ENCODE results near the gene OLFML2B.

Gene OLFML2B

GRCh38 chr1:162007466-162007865 lies 16.2 kb downstream of the OLFML2B start:
- no peak for FAIRE-seq

GRCh38 chr1:162006081-162006480 lies 17.6 kb downstream of the OLFML2B start:
- DNase-seq (ENCODE audit: low spot score) (no peak), FAIRE-seq (no peak)

More at GRCh38 chr1:162007466-162007865, 16.2 kb downstream of the OLFML2B start:
- DNase-seq (ENCODE audit: low spot score) = no peak

GRCh38 chr1:162004441-162004950 lies 19.2 kb downstream of the OLFML2B start:
- no peak for FAIRE-seq

GRCh38 chr1:162003830-162004215 lies 19.8 kb downstream of the OLFML2B start:
- peak; percentile 84 for FAIRE-seq
- peak; percentile 70 for DNase-seq (ENCODE audit: low spot score)

More at GRCh38 chr1:162004441-162004950, 19.2 kb downstream of the OLFML2B start:
- no peak for DNase-seq (ENCODE audit: low spot score)

GRCh38 chr1:162003061-162003829 lies 20.4 kb downstream of the OLFML2B start:
- DNase-seq (ENCODE audit: low spot score) (peak; percentile 96), FAIRE-seq (peak; percentile 94)

- DNase-seq (ENCODE audit: low spot score) (no peak), FAIRE-seq (no peak)
Observed at GRCh38 chr1:162000053-162000420, 23.6 kb downstream of the OLFML2B start.

GRCh38 chr1:161999301-162000052 lies 24.2 kb downstream of the OLFML2B start:
- FAIRE-seq = no peak
- DNase-seq (ENCODE audit: low spot score) = no peak

- FAIRE-seq = peak; percentile 87
- DNase-seq (ENCODE audit: low spot score) = peak; percentile 83
Observed at GRCh38 chr1:161998811-161999210, 24.9 kb downstream of the OLFML2B start.

GRCh38 chr1:161997152-161997551 lies 26.5 kb downstream of the OLFML2B start:
- no peak for FAIRE-seq
- no peak for DNase-seq (ENCODE audit: low spot score)

GRCh38 chr1:161994175-161994668 lies 29.4 kb downstream of the OLFML2B start:
- DNase-seq (ENCODE audit: low spot score) (no peak), FAIRE-seq (no peak)

- FAIRE-seq (no peak), DNase-seq (ENCODE audit: low spot score) (no peak)
Observed at GRCh38 chr1:161993576-161993975, 30.1 kb downstream of the OLFML2B start.

GRCh38 chr1:161989786-161990185 lies 33.9 kb downstream of the OLFML2B start:
- DNase-seq (ENCODE audit: low spot score) (no peak), FAIRE-seq (no peak)

GRCh38 chr1:161989108-161989507 lies 34.6 kb downstream of the OLFML2B start:
- DNase-seq (ENCODE audit: low spot score) = peak; percentile 42
- FAIRE-seq = no peak

GRCh38 chr1:161988413-161988812 lies 35.3 kb downstream of the OLFML2B start:
- FAIRE-seq = no peak
- DNase-seq (ENCODE audit: low spot score) = no peak

- FAIRE-seq (no peak), DNase-seq (ENCODE audit: low spot score) (no peak)
Observed at GRCh38 chr1:161987872-161988271, 35.8 kb downstream of the OLFML2B start.

- no peak for DNase-seq (ENCODE audit: low spot score)
- FAIRE-seq = no peak
Observed at GRCh38 chr1:161987303-161987702, 36.4 kb downstream of the OLFML2B start.

- DNase-seq (ENCODE audit: low spot score) = no peak
- FAIRE-seq = no peak
Observed at GRCh38 chr1:161986328-161986727, 37.3 kb downstream of the OLFML2B start.

GRCh38 chr1:161985301-161985822 lies 38.3 kb downstream of the OLFML2B start:
- FAIRE-seq = no peak
- no peak for DNase-seq (ENCODE audit: low spot score)

- DNase-seq (ENCODE audit: low spot score) = no peak
- FAIRE-seq = no peak
Observed at GRCh38 chr1:161983725-161984124, 39.9 kb downstream of the OLFML2B start.

- DNase-seq (ENCODE audit: low spot score) = no peak
- no peak for FAIRE-seq
Observed at GRCh38 chr1:161982917-161983316, 40.8 kb downstream of the OLFML2B start.

GRCh38 chr1:161982507-161982895 lies 41.2 kb downstream of the OLFML2B start:
- FAIRE-seq (no peak), DNase-seq (ENCODE audit: low spot score) (no peak)
